Measurements from ENCODE around the gene TAS2R38.

GRCh38 chr7:141950806-141951205 is 22.8 kb downstream of the TAS2R38 start:
- TF ChIP-seq CTCF (IDR thresholded peaks at IDR 0.05; ENCODE audit: low read length) (no peak), EZH2 (IDR thresholded peaks at IDR 0.05; ENCODE audit: borderline replicate concordance, low read length) (no peak)
